ENCODE results near the gene RPN1.
"Not testable (repeated sequence)": the region's sequence is repeated elsewhere in the genome, so short reads cannot be mapped to it uniquely, and the experiment has no call there.

The RPN1 gene

GRCh38 chr3:128605091-128606046, 45.2 kb downstream of the RPN1 start:
- Histone ChIP-seq H3K27me3 (ENCODE audit: insufficient read depth, low read length) (peaks cover 13% of the 10 kb centered on the region), H3K9ac (ENCODE audit: low read depth, low read length) (no peak overlapping the region), H3K27ac (ENCODE audit: low read length) (no peak overlapping the region), H3K36me3 (ENCODE audit: insufficient read depth, low read depth, low read length) (no peaks in the 10 kb centered on the region), H3K9me3 (ENCODE audit: insufficient read depth, low read depth, low read length) (no peaks in the 10 kb centered on the region), H3K4me1 (ENCODE audit: insufficient read depth, low read length) (no peaks in the 10 kb centered on the region), H3K4me3 (ENCODE audit: low read length) (no peak overlapping the region)

GRCh38 chr3:128603811-128604775, 46.5 kb downstream of the RPN1 start:
- Histone ChIP-seq H3K27me3 (ENCODE audit: insufficient read depth, low read length) (peaks cover 13% of the 10 kb centered on the region), H3K36me3 (ENCODE audit: insufficient read depth, low read depth, low read length) (no peaks in the 10 kb centered on the region), H3K4me3 (ENCODE audit: low read length) (no peak overlapping the region), H3K9me3 (ENCODE audit: insufficient read depth, low read depth, low read length) (no peaks in the 10 kb centered on the region), H3K4me1 (ENCODE audit: insufficient read depth, low read length) (no peaks in the 10 kb centered on the region), H3K27ac (ENCODE audit: low read length) (no peak overlapping the region), H3K9ac (ENCODE audit: low read depth, low read length) (no peak overlapping the region)

- H3K9me3 ChIP-seq (ENCODE audit: insufficient read depth, low read depth, low read length), result no peaks in the 10 kb centered on the region
- H3K36me3 ChIP-seq (ENCODE audit: insufficient read depth, low read depth, low read length), result no peaks in the 10 kb centered on the region
- H3K4me1 ChIP-seq (ENCODE audit: insufficient read depth, low read length), result no peaks in the 10 kb centered on the region
- H3K9ac ChIP-seq (ENCODE audit: low read depth, low read length), result no peak overlapping the region
- peaks cover 13% of the 10 kb centered on the region for H3K27me3 ChIP-seq (ENCODE audit: insufficient read depth, low read length)
- H3K4me3 ChIP-seq (ENCODE audit: low read length), result no peak overlapping the region
- no peak overlapping the region for H3K27ac ChIP-seq (ENCODE audit: low read length)
Measured at GRCh38 chr3:128603313-128603712, 47.3 kb downstream of the RPN1 start.

GRCh38 chr3:128598884-128599664, 51.5 kb downstream of the RPN1 start:
- Histone ChIP-seq H3K4me1 (ENCODE audit: insufficient read depth, low read length) (no peaks in the 10 kb centered on the region), H3K4me3 (ENCODE audit: low read length) (no peak overlapping the region), H3K9me3 (ENCODE audit: insufficient read depth, low read depth, low read length) (no peaks in the 10 kb centered on the region), H3K27ac (ENCODE audit: low read length) (no peak overlapping the region), H3K36me3 (ENCODE audit: insufficient read depth, low read depth, low read length) (no peaks in the 10 kb centered on the region), H3K27me3 (ENCODE audit: insufficient read depth, low read length) (no peaks in the 10 kb centered on the region), H3K9ac (ENCODE audit: low read depth, low read length) (no peak overlapping the region)

- H3K27ac ChIP-seq (ENCODE audit: low read length), result no peak overlapping the region
- H3K9me3 ChIP-seq (ENCODE audit: insufficient read depth, low read depth, low read length), result no peaks in the 10 kb centered on the region
- H3K27me3 ChIP-seq (ENCODE audit: insufficient read depth, low read length), result no peaks in the 10 kb centered on the region
- peaks cover 1% of the 10 kb centered on the region; the same call in 1 of the 2 replicates for H3K4me1 ChIP-seq (ENCODE audit: insufficient read depth, low read length)
- no peak overlapping the region for H3K9ac ChIP-seq (ENCODE audit: low read depth, low read length)
- no peaks in the 10 kb centered on the region for H3K36me3 ChIP-seq (ENCODE audit: insufficient read depth, low read depth, low read length)
- H3K4me3 ChIP-seq (ENCODE audit: low read length), result no peak overlapping the region
Measured at GRCh38 chr3:128597900-128598299, 52.7 kb downstream of the RPN1 start.

DNA sequence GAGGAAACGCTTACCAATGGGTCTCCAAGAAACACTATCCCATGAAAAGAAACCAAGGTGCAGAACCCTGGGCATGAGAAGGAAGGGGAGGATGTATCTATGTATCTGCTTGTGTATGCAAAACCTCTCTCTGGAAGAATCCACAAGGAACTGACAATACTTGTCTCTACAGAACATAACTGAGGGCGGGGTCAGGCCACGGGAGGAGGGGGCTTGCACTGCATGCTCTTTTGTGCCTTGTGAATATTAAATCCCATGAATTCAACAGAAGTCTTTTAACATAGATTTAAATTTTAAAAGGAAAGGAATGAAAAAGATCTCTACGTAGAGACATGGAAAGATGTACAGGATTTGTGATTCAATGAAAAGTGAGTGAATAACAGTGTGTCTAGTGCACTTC, 57.8 kb downstream of the RPN1 start:
- Histone ChIP-seq H3K27ac (ENCODE audit: low read length) (no peak overlapping the region), H3K36me3 (ENCODE audit: insufficient read depth, low read depth, low read length) (no peaks in the 10 kb centered on the region), H3K9me3 (ENCODE audit: insufficient read depth, low read depth, low read length) (peaks cover 5% of the 10 kb centered on the region; the same call in 1 of the 2 replicates), H3K4me3 (ENCODE audit: low read length) (no peak overlapping the region), H3K27me3 (ENCODE audit: insufficient read depth, low read length) (no peaks in the 10 kb centered on the region), H3K4me1 (ENCODE audit: insufficient read depth, low read length) (peaks cover 4% of the 10 kb centered on the region; the same call in 1 of the 2 replicates), H3K9ac (ENCODE audit: low read depth, low read length) (no peak overlapping the region)

DNA sequence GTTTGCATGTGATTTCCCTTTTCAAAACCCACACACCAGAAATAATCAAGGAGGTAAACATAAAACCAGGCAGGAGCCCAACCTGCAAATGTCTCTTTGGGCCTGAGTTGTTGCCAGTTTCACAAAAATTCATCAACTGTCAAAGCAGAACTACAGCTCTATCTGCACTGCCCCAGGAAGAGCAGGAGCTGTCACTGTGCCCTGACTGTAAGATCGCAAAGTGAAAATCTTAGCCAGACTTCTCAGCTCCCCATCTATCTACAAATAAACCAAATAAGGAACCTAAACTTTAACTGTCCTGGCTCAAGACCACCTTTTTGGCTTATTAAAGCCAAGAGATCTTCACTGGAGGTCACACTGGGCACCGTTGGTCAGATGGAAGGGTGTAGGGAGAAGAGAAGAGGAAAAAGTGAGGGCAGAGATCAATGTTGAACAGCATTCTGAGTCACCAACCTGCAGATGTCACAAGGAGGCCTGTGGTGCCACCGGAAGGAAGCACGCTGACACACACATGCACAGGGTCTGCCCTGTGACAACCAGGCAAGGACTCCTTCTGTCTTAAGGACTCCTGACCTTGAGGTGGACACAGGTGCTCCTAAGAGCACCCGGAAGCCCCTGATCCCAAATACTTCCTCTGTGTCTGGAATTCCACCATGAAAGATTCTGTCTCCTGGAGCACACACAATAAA, 58.7 kb downstream of the RPN1 start:
- Histone ChIP-seq H3K27me3 (ENCODE audit: insufficient read depth, low read length) (no peaks in the 10 kb centered on the region), H3K4me3 (ENCODE audit: low read length) (no peak overlapping the region), H3K9ac (ENCODE audit: low read depth, low read length) (no peak overlapping the region), H3K27ac (ENCODE audit: low read length) (no peak overlapping the region), H3K4me1 (ENCODE audit: insufficient read depth, low read length) (peaks cover 4% of the 10 kb centered on the region; the same call in 1 of the 2 replicates), H3K9me3 (ENCODE audit: insufficient read depth, low read depth, low read length) (peaks cover 5% of the 10 kb centered on the region; the same call in 1 of the 2 replicates), H3K36me3 (ENCODE audit: insufficient read depth, low read depth, low read length) (no peaks in the 10 kb centered on the region)

DNA sequence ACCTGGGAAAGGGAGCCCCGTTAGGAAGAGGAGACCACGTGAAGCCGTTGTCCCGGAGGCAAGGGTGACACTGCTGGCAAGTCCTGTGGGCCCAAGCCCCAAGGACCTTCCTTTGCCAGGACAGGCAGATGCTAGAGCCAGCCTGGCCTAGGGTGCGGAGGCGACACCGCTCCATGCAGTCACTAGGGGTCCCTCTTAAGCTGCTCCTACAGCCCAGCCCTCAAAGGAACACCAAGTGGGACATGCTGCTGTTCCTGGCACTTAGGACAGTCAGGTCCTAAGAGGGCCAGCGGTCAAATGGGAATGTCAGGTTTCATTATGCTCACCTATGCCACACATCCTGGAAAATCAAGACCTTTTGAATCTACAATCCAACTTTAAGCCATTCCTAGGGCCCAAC, 59.7 kb downstream of the RPN1 start:
- no peaks in the 10 kb centered on the region for H3K36me3 ChIP-seq (ENCODE audit: insufficient read depth, low read depth, low read length)
- peaks cover 5% of the 10 kb centered on the region; the same call in 1 of the 2 replicates for H3K9me3 ChIP-seq (ENCODE audit: insufficient read depth, low read depth, low read length)
- H3K9ac ChIP-seq (ENCODE audit: low read depth, low read length), result no peak overlapping the region
- H3K27me3 ChIP-seq (ENCODE audit: insufficient read depth, low read length), result no peaks in the 10 kb centered on the region
- no peak overlapping the region for H3K4me3 ChIP-seq (ENCODE audit: low read length)
- H3K4me1 ChIP-seq (ENCODE audit: insufficient read depth, low read length), result peaks cover 4% of the 10 kb centered on the region; the same call in 1 of the 2 replicates
- no peak overlapping the region for H3K27ac ChIP-seq (ENCODE audit: low read length)

GRCh38 chr3:128589985-128590384, 60.6 kb downstream of the RPN1 start:
- H3K36me3 ChIP-seq (ENCODE audit: insufficient read depth, low read depth, low read length); H3K27ac ChIP-seq (ENCODE audit: low read length); H3K4me3 ChIP-seq (ENCODE audit: low read length); H3K27me3 ChIP-seq (ENCODE audit: insufficient read depth, low read length); H3K4me1 ChIP-seq (ENCODE audit: insufficient read depth, low read length); H3K9me3 ChIP-seq (ENCODE audit: insufficient read depth, low read depth, low read length); H3K9ac ChIP-seq (ENCODE audit: low read depth, low read length): not testable (repeated sequence)

GRCh38 chr3:128588147-128588546, 62.5 kb downstream of the RPN1 start:
- Histone ChIP-seq H3K27ac (ENCODE audit: low read length) (no peak overlapping the region), H3K9me3 (ENCODE audit: insufficient read depth, low read depth, low read length) (peaks cover 5% of the 10 kb centered on the region; the same call in 1 of the 2 replicates), H3K27me3 (ENCODE audit: insufficient read depth, low read length) (peaks cover 11% of the 10 kb centered on the region), H3K4me3 (ENCODE audit: low read length) (no peak overlapping the region), H3K4me1 (ENCODE audit: insufficient read depth, low read length) (peaks cover 6% of the 10 kb centered on the region; the same call in 1 of the 2 replicates), H3K36me3 (ENCODE audit: insufficient read depth, low read depth, low read length) (no peaks in the 10 kb centered on the region), H3K9ac (ENCODE audit: low read depth, low read length) (no peak overlapping the region)
